Esophagus squamous epithelium (tissue), 4 donors: ENCODE measurements around the gene LDB3.

ENCODE experiments used
- CTCF ChIP-seq, 6 experiments: fragments of 450-650 bp in 4 of 6; fragments of 200-600 bp in 2 of 6; sonication (generic) in 2 of 6; IDR thresholded peaks; one replicate each; pipeline ENCODE4 v1.5.1; 2016 to 2019; ENCODE audit warnings: antibody characterized with exemption in 6 of 6, mild to moderate bottlenecking in 4 of 6, moderate library complexity in 4 of 6
- POLR2A ChIP-seq, 4 donors: fragments of 450-650 bp; IDR thresholded peaks; one replicate each; pipeline ENCODE4 v1.6.1; 2017; ENCODE audit warnings: antibody characterized with exemption in 4 of 4, mild to moderate bottlenecking in 4 of 4, moderate library complexity in 3 of 4

- TF ChIP-seq CTCF (IDR thresholded peaks at IDR 0.05) (no peak), POLR2A (IDR thresholded peaks at IDR 0.05) (no peak)
Observed at GRCh38 chr10:86654411-86655172, 13.7 kb upstream of the LDB3 start, which contains the start of gene OPN4.
